ENCODE measurements around the gene RMDN3.
A peak's percentile ranks its signal among the peaks of the same experiment; 100 is the strongest.

Gene RMDN3, protein sequence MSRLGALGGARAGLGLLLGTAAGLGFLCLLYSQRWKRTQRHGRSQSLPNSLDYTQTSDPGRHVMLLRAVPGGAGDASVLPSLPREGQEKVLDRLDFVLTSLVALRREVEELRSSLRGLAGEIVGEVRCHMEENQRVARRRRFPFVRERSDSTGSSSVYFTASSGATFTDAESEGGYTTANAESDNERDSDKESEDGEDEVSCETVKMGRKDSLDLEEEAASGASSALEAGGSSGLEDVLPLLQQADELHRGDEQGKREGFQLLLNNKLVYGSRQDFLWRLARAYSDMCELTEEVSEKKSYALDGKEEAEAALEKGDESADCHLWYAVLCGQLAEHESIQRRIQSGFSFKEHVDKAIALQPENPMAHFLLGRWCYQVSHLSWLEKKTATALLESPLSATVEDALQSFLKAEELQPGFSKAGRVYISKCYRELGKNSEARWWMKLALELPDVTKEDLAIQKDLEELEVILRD

DNA sequence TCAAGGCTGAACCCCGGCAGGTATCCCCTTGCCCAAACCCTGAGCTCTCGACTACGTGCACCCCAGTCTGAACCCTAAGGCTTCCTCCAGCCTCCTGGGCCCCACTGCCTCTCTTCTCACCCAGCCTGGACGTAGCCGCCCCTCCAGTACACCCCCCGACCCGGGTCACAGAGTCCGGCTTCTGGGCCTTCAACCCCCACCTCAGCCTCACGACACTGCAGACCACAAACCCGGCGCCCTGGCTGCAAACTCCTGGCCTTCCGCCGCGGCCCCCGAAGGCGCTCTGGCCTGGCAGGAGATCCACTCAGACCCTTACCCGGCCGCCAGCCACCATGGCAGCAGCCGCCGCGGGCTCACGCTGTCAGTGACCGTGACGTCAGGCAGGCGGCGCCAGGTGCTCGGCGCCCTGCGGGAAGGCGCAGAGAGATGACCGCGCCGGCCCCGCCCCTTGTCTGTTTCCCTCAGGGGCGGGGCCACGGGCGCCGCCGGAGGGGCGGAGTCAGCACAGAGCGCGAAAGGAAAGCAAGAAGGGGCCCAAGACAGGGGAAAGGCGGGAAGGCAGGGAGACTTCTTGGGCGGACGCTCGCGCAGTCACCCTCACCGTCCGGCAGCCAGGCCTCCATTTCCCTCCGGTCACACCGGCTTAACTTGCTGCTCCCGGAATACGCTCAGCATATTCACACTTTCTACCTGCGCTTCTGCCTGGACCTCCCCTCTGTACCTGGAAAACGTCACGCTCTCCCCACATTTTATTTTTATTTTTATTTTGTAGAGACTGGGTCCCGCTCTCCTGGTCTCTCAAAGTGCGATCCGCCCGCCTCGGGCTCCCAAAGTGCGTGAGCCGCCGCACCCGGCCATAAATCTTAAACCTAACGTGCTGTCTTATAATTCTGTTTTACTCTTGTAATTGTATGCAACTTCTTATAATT is at the start of gene RMDN3:
Gene RMDN3, minus strand, starts transcription at position 372 of the 929 bp plus-strand sequence. CDS start 471 bp downstream, outside the sequence.
- peak; percentile 88 for DNase-seq

DNA sequence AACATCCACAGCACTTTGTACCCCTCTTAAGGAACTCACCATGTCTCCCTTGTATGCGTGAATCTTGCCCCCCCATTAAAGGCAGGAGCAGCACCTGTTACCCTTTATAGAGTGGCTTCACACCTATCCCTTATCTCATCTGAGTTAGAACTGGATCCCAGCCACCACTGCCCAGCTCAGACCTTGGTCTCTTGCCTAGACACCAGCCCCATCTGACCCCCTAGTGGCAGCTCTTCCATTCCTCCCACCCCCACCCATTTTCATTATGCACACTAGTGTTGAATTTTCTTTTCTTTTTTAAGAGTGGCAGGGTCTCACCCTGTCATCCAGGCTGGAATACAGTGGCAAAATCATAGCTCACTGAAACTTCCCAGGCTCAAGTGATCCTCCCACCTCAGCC is 48.6 kb upstream of the RMDN3 start:
- no peak for DNase-seq

DNA sequence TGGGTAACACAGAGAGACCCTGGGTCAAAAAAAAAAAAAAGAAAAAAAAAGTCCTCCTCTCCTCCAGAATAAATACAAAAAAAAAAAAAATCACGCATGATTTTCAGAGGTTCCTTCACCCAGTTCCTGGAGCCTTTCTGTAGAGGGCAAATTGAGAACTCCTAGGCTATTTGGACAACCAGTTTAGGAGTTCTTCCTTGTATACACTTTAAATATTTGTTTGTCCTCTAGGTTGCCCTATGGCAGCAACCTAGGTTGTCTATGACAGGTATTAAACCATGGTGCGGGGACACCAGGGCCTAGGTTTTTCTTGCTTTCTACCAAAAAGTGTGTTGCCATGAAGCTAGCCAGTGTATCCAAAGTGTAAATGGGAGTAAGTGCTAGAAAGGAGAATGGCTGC is 48.0 kb upstream of the RMDN3 start:
- DNase-seq: no peak

- DNase-seq: no peak
These were observed 44.5 kb upstream of the RMDN3 start for GRCh38 chr15:40799523-40799922.

- DNase-seq: no peak
These were observed 41.5 kb upstream of the RMDN3 start for GRCh38 chr15:40796512-40796911.

DNA sequence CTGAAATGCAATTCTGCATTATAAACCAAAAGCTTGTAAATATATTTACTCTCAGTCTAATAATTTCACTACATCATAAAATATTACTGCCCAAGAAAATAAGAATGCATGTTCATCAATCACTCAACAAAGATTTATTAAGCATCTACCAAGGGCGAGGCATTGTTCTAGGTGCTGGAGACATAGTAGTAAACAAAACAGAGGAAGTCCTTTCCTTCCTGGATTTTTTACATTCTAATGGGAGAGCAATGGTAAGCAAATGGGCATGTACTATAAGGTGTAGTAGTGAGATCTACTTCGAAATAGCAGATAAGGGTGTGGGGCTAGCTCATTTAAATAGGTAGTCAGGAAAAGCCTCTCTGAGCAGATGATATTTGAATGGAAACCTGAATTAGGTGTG is 41.0 kb upstream of the RMDN3 start:
- no peak for DNase-seq

DNA sequence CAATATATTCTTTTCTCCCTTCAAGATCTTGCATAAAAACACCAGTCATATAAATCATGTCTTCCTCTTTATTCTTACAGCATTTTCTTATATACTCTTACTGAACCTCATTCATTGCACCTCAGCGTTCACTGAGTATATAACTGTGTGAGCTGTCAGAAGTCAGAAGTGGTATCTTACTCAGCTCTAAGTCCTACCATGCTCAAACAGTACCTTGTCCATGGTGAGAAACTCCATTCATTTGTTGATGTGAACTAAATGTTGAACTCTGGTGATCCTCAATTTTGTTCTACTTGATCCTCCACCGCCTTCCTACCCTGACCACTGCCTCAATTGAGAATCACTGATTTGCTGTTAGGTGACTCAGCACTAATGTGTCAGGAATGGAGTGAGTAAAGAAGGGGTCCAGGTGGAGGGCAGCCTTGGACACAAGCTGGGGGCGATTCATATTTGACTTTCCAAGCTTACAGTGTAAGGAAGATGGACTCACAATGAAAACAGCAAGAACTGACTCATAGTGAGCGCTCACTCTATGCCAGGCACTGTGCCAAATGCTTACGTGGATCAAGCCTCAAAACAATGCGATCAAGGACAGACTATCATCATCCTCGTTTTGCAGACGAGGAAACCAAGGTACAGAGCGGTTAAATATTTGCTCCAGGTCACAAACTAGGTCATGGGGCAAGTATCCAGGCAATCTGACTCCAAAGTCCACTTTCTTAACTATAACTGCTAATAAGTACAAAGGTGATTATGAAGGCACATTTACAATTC is 38.3 kb upstream of the RMDN3 start:
- DNase-seq: no peak

DNA sequence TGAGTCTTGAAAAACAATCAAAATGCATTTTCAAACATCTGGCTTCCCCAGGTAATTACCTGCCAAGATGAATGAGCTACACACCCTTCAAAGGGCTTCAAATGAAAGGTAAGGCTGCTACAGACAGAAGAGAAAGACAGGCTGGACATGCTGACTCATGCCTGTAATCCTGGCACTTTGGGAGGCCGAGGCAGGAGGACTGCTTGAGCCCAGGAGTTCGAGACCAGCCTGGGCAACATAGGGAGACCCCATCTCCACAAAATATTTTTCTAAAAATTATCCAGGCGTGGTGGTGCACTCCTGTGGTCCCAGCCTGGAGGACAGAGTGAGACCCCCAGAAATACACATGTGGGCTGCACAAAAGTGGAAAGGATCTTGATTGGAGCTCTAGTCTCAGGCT is 37.3 kb upstream of the RMDN3 start:
- no peak for DNase-seq

GRCh38 chr15:40790718-40791117 is 35.7 kb upstream of the RMDN3 start:
- no peak for DNase-seq

DNA sequence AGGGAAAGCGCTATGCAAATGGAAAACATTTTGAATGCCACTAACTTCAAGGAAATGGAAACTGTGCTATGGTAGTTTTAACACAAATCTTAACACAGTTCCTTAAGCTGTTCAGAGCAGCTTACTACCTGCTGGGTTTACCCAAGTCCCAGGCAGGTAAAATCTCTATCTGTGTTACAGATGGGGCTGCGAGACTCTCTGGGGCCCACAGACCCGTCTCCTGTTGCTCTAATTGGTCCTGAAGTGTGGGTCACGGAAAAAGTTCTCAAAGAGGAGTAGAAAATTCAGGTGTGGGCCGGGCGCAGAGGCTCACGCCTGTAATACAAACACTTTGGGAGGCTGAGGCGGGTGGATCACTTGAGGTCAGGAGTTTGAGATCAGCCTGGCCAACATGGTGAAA is 34.9 kb upstream of the RMDN3 start:
- DNase-seq: no peak

DNA sequence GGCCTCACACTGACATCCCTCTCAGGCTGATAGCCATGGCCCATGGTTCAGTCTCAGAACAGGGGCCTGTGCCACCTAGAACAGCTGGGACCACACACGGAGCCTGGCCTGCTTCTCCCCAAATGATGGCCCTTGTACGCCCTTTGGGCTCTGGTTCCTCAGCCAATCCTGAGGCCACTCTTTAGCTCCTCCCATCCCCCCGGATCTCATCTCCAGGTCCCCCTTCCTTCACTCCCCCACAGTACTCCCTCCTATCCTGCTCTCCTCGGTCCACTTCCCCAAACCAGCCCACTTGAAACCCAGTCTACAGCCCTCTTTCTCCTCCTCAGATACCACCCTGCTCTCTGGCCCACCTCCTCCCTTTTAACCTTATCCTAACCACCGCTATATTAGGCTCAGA is 34.1 kb upstream of the RMDN3 start:
- no peak for DNase-seq

DNA sequence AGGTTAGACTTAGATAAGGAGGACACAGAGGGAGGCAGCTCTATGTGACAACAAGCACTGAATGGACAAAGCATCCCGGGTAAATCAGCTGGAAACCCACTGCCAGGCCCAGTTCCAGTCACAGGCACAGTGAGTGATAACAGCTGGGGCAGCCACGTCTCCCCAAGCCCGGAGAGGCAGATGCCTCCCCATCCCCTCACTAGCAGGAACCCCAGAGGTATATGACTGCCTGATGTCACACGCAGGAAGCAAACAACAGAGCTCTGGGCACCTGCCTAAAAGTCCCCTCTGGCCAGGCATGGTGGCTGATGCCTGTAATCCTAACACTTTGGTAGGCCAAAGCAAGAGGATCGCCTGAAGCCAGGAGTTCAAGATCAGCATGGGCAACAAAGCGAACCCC is 32.9 kb upstream of the RMDN3 start:
- DNase-seq: no peak

DNA sequence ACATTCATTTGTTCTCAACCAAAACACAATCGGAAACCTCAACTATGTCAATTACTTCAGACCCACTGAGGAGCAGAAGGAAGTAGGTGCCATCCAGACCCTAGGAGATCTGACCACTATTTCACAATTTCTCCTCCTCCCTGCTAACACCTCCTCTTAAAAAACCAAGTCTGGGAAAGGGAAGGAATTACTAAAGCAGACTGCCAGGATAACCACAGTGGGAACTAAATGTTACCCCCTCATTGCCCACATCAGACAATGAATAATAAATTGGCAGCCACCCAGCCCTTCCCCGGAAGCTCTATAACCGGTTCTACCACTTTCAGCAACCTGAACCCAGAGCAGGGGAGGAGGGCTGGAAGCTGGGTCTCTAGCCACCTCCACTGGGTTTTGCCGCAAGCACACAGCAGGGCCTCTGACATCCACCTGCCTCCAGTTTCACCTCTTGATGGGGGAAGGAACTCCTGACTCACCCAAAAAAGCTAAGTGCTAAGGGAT is 32.3 kb upstream of the RMDN3 start:
- DNase-seq: no peak

GRCh38 chr15:40785814-40786213 is 30.8 kb upstream of the RMDN3 start:
- DNase-seq: no peak

GRCh38 chr15:40785164-40785563 is 30.1 kb upstream of the RMDN3 start:
- no peak for DNase-seq

DNA sequence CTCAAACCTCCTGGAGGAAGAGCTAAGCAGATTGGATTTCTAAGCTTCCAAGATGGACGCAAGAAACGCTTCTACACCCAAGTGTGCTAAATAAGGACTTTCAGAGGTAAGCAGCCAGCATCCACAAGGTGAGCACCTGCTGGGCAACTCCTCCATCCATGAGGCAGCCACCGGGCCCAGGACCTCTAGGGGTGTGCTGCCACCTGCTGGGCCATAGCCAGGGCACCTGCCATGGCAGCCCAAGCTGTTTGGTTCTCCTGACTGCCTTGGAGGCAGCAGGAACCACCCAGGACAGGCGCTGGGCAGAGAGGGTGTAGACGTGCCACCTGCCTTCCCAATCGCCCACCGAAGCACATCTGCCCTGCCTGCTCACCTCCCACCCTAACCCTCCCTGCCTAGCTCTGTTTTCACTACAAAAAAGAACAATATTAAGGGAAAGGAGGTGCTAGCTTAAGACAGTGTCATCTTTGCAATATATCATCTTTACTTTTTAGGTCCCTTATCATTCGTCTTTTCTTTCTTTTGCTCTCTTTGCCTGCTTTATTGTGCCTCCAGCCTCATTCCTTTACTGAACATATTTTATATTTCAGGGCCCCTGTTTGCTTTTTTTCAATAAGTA is 27.7 kb upstream of the RMDN3 start:
- DNase-seq: no peak

DNA sequence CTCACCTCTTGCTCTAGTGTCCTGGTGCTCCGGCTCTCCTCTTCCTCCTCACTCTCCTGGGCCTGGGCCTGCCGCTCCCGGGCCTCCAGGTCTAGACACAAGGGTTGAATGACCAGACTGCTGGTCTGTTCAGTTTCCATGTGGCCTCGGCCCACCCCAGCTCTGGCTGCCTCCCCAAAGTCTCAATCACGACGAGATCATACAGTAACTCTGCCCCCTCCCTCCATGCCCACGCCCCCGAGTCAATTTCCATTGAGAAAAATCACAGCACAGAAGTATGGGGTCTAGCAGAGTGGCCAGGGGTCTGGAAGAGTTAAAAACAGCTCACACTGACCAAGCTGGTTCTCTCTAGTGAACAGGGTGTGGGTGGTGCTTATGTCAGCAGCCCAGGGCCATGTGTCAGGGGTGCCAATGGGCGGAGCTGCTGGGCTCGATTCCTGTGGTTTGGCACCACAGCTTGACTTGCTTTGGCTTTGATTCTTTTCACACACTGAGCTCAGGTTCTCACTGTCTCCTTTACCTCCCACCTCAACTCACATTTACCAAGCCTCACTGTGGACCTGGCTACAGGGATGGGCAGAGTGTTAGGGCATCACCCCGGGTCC is 21.6 kb upstream of the RMDN3 start:
- DNase-seq: no peak

- DNase-seq: no peak
These were observed 20.9 kb upstream of the RMDN3 start for GRCh38 chr15:40775740-40776536.

- DNase-seq: no peak
These were observed 20.0 kb upstream of the RMDN3 start for GRCh38 chr15:40775007-40775406.

- DNase-seq: no peak
These were observed 18.8 kb upstream of the RMDN3 start for GRCh38 chr15:40773902-40774301.

GRCh38 chr15:40773496-40773895 is 18.4 kb upstream of the RMDN3 start:
- no peak for DNase-seq
